OCI-LY1 (cell line): ENCODE results near the gene TMEM11.

Experiments used
- H2AFZ ChIP-seq: fragments of 200-600 bp; sonication (generic), shearing (Covaris generic); 2 replicates; pipeline ENCODE4 v1.6.0; 2014; ENCODE audit warnings: antibody characterized with exemption, mild to moderate bottlenecking, low read length
- H3F3A ChIP-seq: fragments of 200-600 bp; sonication (generic), shearing (Covaris generic); 2 replicates; pipeline ENCODE4 v1.6.0; 2014; ENCODE audit warnings: mild to moderate bottlenecking, antibody characterized with exemption, low read length, moderate library complexity; ENCODE audit not compliant: insufficient read depth
- H3K27ac ChIP-seq: fragments of 200-600 bp; sonication (generic); 2 replicates; pipeline ENCODE4 v1.5.1; 2014; ENCODE audit warnings: low read length, mixed run types, mild to moderate bottlenecking, low read depth; ENCODE audit not compliant: poor library complexity, severe bottlenecking
- H3K27me3 ChIP-seq: fragments of 200-600 bp; sonication (generic); 2 replicates; pipeline ENCODE4 v1.6.0; 2014; ENCODE audit warnings: antibody characterized with exemption, mild to moderate bottlenecking, low read length, moderate library complexity; ENCODE audit not compliant: insufficient read depth
- H3K36me3 ChIP-seq: fragments of 200-600 bp; sonication (generic); 2 replicates; pipeline ENCODE4 v1.6.1; 2014; ENCODE audit warnings: mild to moderate bottlenecking, antibody characterized with exemption, low read length, moderate library complexity, mixed read lengths; ENCODE audit not compliant: insufficient read depth
- H3K4me1 ChIP-seq: fragments of 200-600 bp; sonication (generic); 2 replicates; pipeline ENCODE4 v1.5.1; 2014; ENCODE audit warnings: mild to moderate bottlenecking, low read length, moderate library complexity; ENCODE audit not compliant: insufficient read depth, severe bottlenecking
- H3K4me2 ChIP-seq: fragments of 200-600 bp; sonication (generic), shearing (Covaris generic); 2 replicates; pipeline ENCODE4 v1.6.1; 2014; ENCODE audit warnings: low read length
- H3K4me3 ChIP-seq: fragments of 200-600 bp; sonication (generic); 2 replicates; pipeline ENCODE4 v1.5.1; 2014; ENCODE audit warnings: low read length, low read depth, mild to moderate bottlenecking, mixed read lengths; ENCODE audit not compliant: poor library complexity, severe bottlenecking
- H3K79me2 ChIP-seq: fragments of 200-600 bp; shearing (Covaris generic); 2 replicates; pipeline ENCODE4 v1.6.1; 2016; ENCODE audit warnings: mixed run types, low read length, mixed read lengths; ENCODE audit not compliant: insufficient read depth
- H3K9ac ChIP-seq: fragments of 200-600 bp; sonication (generic), shearing (Covaris generic); 2 replicates; pipeline ENCODE4 v1.6.1; 2014; ENCODE audit warnings: mild to moderate bottlenecking, low read length, mixed read lengths
- H3K9me2 ChIP-seq: fragments of 200-600 bp; sonication (generic), shearing (Covaris generic); 2 replicates; pipeline ENCODE4 v1.6.1; 2014; ENCODE audit warnings: low read depth, mild to moderate bottlenecking, low read length, mixed read lengths
- H3K9me3 ChIP-seq: fragments of 200-600 bp; shearing (Covaris generic); 2 replicates; pipeline ENCODE4 v1.6.1; 2014; ENCODE audit warnings: low read length, mixed read lengths
- H4K20me1 ChIP-seq: fragments of 200-600 bp; sonication (generic), shearing (Covaris generic); 2 replicates; pipeline ENCODE4 v1.6.0; 2016; ENCODE audit warnings: mild to moderate bottlenecking, low read length; ENCODE audit not compliant: insufficient read depth
- EZH2 ChIP-seq: fragments of 200-600 bp; sonication (generic), shearing (Covaris generic); IDR thresholded peaks from 2 replicates; pipeline ENCODE4 v1.8.0; 2017; ENCODE audit warnings: borderline replicate concordance, mixed run types, mild to moderate bottlenecking, antibody characterized with exemption, low read length, moderate library complexity, mixed read lengths
- TF ChIP-seq, protein P1 (sequence below): fragments of 200-600 bp; sonication (generic), shearing (Covaris generic); IDR thresholded peaks from 2 replicates; pipeline ENCODE4 v1.5.1; 2017; ENCODE audit warnings: mild to moderate bottlenecking, antibody characterized with exemption, low read length, moderate library complexity, mixed read lengths

The TMEM11 gene

DNA sequence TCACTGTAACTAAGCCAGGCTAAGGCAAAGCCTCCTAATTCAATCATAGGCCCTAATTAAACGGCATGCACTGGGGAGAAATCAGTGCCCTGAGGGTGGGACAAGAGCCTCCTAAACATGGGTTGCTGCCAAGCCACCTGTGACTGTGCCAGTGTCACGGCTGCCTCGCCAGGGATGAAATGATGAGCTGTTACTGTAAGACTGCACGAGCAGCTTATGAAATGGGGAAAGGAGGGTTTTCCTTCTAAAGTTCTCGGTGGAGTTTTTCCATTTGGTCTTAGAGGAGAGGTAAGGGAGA is 12.7 kb downstream of the TMEM11 start:
- Histone ChIP-seq H3K4me2 (peak overlapping the region; percentile 62), H3K36me3 (peaks cover 33% of the 10 kb centered on the region), H3K4me3 (peak overlapping the region; percentile 47), H3K27me3 (no peaks in the 10 kb centered on the region), H3K9me2 (no peaks in the 10 kb centered on the region), H3K9ac (no peak overlapping the region; the same call in 1 of the 2 replicates), H3K79me2 (peaks cover 28% of the 10 kb centered on the region), H2AFZ (no peak overlapping the region), H3F3A (no peaks in the 10 kb centered on the region), H3K4me1 (peaks cover 33% of the 10 kb centered on the region), H3K9me3 (no peaks in the 10 kb centered on the region), H4K20me1 (no peaks in the 10 kb centered on the region), H3K27ac (peak overlapping the region; percentile 89)
- TF ChIP-seq, protein P1, sequence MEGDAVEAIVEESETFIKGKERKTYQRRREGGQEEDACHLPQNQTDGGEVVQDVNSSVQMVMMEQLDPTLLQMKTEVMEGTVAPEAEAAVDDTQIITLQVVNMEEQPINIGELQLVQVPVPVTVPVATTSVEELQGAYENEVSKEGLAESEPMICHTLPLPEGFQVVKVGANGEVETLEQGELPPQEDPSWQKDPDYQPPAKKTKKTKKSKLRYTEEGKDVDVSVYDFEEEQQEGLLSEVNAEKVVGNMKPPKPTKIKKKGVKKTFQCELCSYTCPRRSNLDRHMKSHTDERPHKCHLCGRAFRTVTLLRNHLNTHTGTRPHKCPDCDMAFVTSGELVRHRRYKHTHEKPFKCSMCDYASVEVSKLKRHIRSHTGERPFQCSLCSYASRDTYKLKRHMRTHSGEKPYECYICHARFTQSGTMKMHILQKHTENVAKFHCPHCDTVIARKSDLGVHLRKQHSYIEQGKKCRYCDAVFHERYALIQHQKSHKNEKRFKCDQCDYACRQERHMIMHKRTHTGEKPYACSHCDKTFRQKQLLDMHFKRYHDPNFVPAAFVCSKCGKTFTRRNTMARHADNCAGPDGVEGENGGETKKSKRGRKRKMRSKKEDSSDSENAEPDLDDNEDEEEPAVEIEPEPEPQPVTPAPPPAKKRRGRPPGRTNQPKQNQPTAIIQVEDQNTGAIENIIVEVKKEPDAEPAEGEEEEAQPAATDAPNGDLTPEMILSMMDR = no peak
- no peak for TF ChIP-seq EZH2

- Histone ChIP-seq H3K9me2 (no peaks in the 10 kb centered on the region), H3F3A (no peaks in the 10 kb centered on the region), H2AFZ (no peak overlapping the region), H4K20me1 (no peaks in the 10 kb centered on the region), H3K79me2 (peaks cover 23% of the 10 kb centered on the region), H3K9ac (peak overlapping the region; percentile 56; the same call in 1 of the 2 replicates), H3K4me3 (peak overlapping the region; percentile 47), H3K27ac (peak overlapping the region; percentile 89), H3K4me1 (peaks cover 33% of the 10 kb centered on the region), H3K27me3 (no peaks in the 10 kb centered on the region), H3K9me3 (no peaks in the 10 kb centered on the region), H3K36me3 (peaks cover 30% of the 10 kb centered on the region), H3K4me2 (peak overlapping the region; percentile 62)
- TF ChIP-seq, protein P1 = no peak
- TF ChIP-seq EZH2 = no peak
These were observed 13.2 kb downstream of the TMEM11 start for GRCh38 chr17:21200590-21201297.

- Histone ChIP-seq H2AFZ (no peak overlapping the region), H3K27ac (peak overlapping the region; percentile 89), H3K4me3 (peak overlapping the region; percentile 47), H3K9me2 (no peaks in the 10 kb centered on the region), H3K4me1 (peaks cover 34% of the 10 kb centered on the region), H3K27me3 (no peaks in the 10 kb centered on the region), H3K36me3 (peaks cover 27% of the 10 kb centered on the region), H3K4me2 (peak overlapping the region; percentile 62), H4K20me1 (no peaks in the 10 kb centered on the region), H3K9me3 (no peaks in the 10 kb centered on the region), H3K9ac (peak overlapping the region; percentile 56; the same call in 1 of the 2 replicates), H3K79me2 (peaks cover 19% of the 10 kb centered on the region; the same call in 1 of the 2 replicates), H3F3A (no peaks in the 10 kb centered on the region)
- no peak for TF ChIP-seq EZH2
- TF ChIP-seq, protein P1 = no peak
These were observed 14.1 kb downstream of the TMEM11 start for GRCh38 chr17:21199856-21200255.
